Measurements from ENCODE around the gene FIGNL2.
A peak's percentile ranks its signal among the peaks of the same experiment; 100 is the strongest.

The FIGNL2 gene

DNA sequence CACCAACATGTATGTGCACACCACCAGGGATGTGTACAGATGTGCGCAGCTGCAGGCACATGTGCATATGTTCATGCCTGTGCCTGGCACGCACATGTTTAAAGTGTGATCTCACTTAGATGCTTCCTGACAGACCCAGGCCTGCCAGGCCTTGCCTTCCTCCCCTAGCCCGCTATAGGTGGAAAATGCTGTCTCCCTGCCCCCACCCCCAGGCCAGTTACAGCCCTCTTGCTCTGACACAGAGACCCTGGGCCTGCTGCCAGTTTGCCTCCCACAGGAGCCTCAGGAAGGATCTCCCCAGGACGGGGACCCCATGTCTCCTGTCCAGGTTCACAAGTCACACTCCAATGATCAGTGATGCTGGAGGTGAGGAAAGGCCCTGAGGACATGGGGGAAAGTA lies 21.6 kb downstream of the FIGNL2 start:
- no peaks in the 10 kb centered on the region for H3K9me3 ChIP-seq (ENCODE audit: control insufficient read depth in 1 of 2, low read length in 2 of 2)
- no peak overlapping the region for H3K4me3 ChIP-seq (ENCODE audit: low read depth in 1 of 2, low read length in 2 of 2)
- no peaks in the 10 kb centered on the region for H3K36me3 ChIP-seq (ENCODE audit: control insufficient read depth in 1 of 2, insufficient read depth in 2 of 2, low read length in 2 of 2)
- no peak overlapping the region for H3K9ac ChIP-seq (ENCODE audit: low read depth in 1 of 2, low read length in 2 of 2)
- no peaks in the 10 kb centered on the region for H3K27me3 ChIP-seq (ENCODE audit: control insufficient read depth in 1 of 2, insufficient read depth in 2 of 2, low read length in 2 of 2)
- peaks cover 10 to 20% of the 10 kb centered on the region in 2 donors for H3K4me1 ChIP-seq (ENCODE audit: control insufficient read depth in 1 of 2, insufficient read depth in 2 of 2, low read length in 2 of 2)
- H3K27ac ChIP-seq (ENCODE audit: low read depth, low read length) = no peak overlapping the region

DNA sequence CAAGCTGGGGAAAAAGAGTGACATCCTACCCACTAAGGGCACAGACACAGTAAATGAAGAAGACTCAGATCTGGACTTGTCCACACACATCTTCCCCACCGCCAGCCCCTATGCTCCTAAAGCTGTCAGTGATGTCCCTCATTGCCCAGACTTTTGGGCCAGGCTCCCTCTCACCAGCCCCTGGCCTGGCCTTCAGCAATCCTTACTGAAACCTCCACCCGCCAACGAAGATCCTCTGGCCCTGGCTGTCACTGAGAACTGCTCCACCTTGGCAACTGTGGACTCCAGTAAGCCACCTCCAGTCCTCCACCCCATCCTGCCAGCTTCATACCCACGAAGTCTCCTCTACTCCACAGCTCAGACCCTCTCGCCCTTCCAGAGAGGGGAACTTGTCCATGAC lies 23.3 kb downstream of the FIGNL2 start:
- H3K9ac ChIP-seq (ENCODE audit: low read depth in 1 of 2, low read length in 2 of 2) = no peak overlapping the region
- H3K27ac ChIP-seq (ENCODE audit: low read depth, low read length) = no peak overlapping the region
- no peaks in the 10 kb centered on the region for H3K36me3 ChIP-seq (ENCODE audit: control insufficient read depth in 1 of 2, insufficient read depth in 2 of 2, low read length in 2 of 2)
- no peaks in the 10 kb centered on the region for H3K9me3 ChIP-seq (ENCODE audit: control insufficient read depth in 1 of 2, low read length in 2 of 2)
- H3K4me3 ChIP-seq (ENCODE audit: low read depth in 1 of 2, low read length in 2 of 2) = no peak overlapping the region
- peaks cover 10 to 20% of the 10 kb centered on the region in 2 donors for H3K4me1 ChIP-seq (ENCODE audit: control insufficient read depth in 1 of 2, insufficient read depth in 2 of 2, low read length in 2 of 2)
- no peaks in the 10 kb centered on the region for H3K27me3 ChIP-seq (ENCODE audit: control insufficient read depth in 1 of 2, insufficient read depth in 2 of 2, low read length in 2 of 2)

DNA sequence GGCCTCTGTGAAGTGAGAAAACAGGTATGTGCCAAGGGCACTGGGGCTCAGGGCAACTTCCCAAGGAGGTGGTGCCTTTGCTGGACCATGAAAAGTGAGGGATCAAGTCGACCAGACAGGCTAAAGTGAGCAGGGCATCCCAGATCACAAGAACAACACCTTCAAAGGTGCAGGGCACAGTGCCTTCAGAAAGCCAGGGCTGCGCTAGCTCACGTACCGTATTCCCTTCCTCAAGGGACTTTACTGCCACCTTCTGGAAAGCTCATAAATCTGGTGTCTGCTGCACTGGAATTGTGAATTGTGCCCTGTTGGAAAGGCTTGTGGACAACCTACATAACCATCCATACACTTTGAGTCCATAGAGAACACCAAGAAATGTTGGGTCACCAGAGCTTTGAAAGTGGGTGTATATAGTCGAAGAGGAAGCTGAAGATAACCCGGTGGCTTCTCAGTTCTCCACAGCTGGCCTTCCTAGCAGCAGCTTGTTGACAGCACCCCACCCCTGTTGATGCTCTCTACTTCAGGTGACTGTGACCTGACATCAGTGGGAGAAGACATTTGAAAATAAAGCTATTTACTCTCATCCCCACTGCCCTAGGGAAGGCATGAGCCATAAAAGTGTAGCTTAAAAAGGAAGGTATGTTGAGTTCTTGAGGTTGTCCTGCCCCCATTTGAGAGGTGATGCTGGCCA lies 24.5 kb downstream of the FIGNL2 start:
- Histone ChIP-seq H3K9me3 (ENCODE audit: control insufficient read depth in 1 of 2, low read length in 2 of 2) (no peaks in the 10 kb centered on the region), H3K4me1 (ENCODE audit: control insufficient read depth in 1 of 2, insufficient read depth in 2 of 2, low read length in 2 of 2) (peaks cover 10 to 20% of the 10 kb centered on the region in 2 donors), H3K27ac (ENCODE audit: low read depth, low read length) (no peak overlapping the region), H3K36me3 (ENCODE audit: control insufficient read depth in 1 of 2, insufficient read depth in 2 of 2, low read length in 2 of 2) (no peaks in the 10 kb centered on the region), H3K9ac (ENCODE audit: low read depth in 1 of 2, low read length in 2 of 2) (no peak overlapping the region), H3K27me3 (ENCODE audit: control insufficient read depth in 1 of 2, insufficient read depth in 2 of 2, low read length in 2 of 2) (no peaks in the 10 kb centered on the region), H3K4me3 (ENCODE audit: low read depth in 1 of 2, low read length in 2 of 2) (no peak overlapping the region)

DNA sequence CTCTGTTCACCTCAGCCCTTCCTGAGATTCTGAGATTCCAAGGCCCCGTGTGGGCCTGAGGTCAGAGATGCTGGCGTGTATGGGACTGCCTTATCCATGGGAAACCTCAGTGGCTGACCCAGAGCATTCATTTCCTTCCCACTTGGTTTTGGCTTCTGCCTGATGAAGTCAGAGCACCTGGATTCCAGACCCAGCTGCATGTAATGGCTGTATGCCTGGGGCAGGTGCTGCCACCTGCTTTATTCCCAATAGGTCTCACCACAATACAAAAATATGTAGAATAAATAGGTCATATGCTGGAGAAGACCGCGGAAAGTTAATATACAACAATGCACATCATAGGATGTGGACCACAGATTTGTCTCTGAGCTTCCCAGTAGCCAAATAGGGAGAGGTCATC lies 25.6 kb downstream of the FIGNL2 start:
- Histone ChIP-seq H3K27me3 (ENCODE audit: control insufficient read depth in 1 of 2, insufficient read depth in 2 of 2, low read length in 2 of 2) (peaks cover 4 to 5% of the 10 kb centered on the region in 2 donors), H3K4me1 (ENCODE audit: control insufficient read depth in 1 of 2, insufficient read depth in 2 of 2, low read length in 2 of 2) (peaks cover 7 to 13% of the 10 kb centered on the region in 2 donors), H3K36me3 (ENCODE audit: control insufficient read depth in 1 of 2, insufficient read depth in 2 of 2, low read length in 2 of 2) (no peaks in the 10 kb centered on the region), H3K4me3 (ENCODE audit: low read depth in 1 of 2, low read length in 2 of 2) (no peak overlapping the region), H3K9ac (ENCODE audit: low read depth in 1 of 2, low read length in 2 of 2) (no peak overlapping the region), H3K27ac (ENCODE audit: low read depth, low read length) (no peak overlapping the region), H3K9me3 (ENCODE audit: control insufficient read depth in 1 of 2, low read length in 2 of 2) (no peaks in the 10 kb centered on the region)

DNA sequence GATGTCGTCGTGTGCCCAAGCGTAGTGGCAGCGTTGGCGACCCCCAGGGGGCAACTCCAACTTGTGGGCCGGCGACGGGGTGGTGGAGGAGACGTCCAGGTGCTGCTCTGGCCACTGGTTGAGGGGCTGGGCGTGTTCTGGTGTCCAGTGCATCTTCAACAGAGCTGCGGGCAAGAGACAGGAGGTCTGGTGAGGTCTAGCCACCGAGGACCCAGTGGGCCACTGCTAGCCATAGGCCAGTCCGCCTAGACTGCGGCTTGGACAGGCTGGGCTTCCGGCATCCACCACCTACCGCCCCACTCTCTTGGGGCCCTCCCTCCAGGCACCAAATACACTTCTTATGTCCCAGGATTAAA lies 26.3 kb downstream of the FIGNL2 start:
- no peak overlapping the region for H3K9ac ChIP-seq (ENCODE audit: low read depth in 1 of 2, low read length in 2 of 2)
- peaks cover 4 to 5% of the 10 kb centered on the region in 2 donors for H3K27me3 ChIP-seq (ENCODE audit: control insufficient read depth in 1 of 2, insufficient read depth in 2 of 2, low read length in 2 of 2)
- peaks cover 0 to 6% of the 10 kb centered on the region in 2 donors for H3K4me1 ChIP-seq (ENCODE audit: control insufficient read depth in 1 of 2, insufficient read depth in 2 of 2, low read length in 2 of 2)
- no peak overlapping the region for H3K4me3 ChIP-seq (ENCODE audit: low read depth in 1 of 2, low read length in 2 of 2)
- H3K27ac ChIP-seq (ENCODE audit: low read depth, low read length) = no peak overlapping the region
- H3K36me3 ChIP-seq (ENCODE audit: control insufficient read depth in 1 of 2, insufficient read depth in 2 of 2, low read length in 2 of 2) = no peaks in the 10 kb centered on the region
- no peaks in the 10 kb centered on the region for H3K9me3 ChIP-seq (ENCODE audit: control insufficient read depth in 1 of 2, low read length in 2 of 2)

GRCh38 chr12:51821440-51822260 lies 26.9 kb downstream of the FIGNL2 start:
- Histone ChIP-seq H3K9me3 (ENCODE audit: control insufficient read depth in 1 of 2, low read length in 2 of 2) (no peaks in the 10 kb centered on the region), H3K4me1 (ENCODE audit: control insufficient read depth in 1 of 2, insufficient read depth in 2 of 2, low read length in 2 of 2) (peaks cover 0 to under 1% of the 10 kb centered on the region in 2 donors), H3K27me3 (ENCODE audit: control insufficient read depth in 1 of 2, insufficient read depth in 2 of 2, low read length in 2 of 2) (peaks cover 4 to 5% of the 10 kb centered on the region in 2 donors), H3K4me3 (ENCODE audit: low read depth in 1 of 2, low read length in 2 of 2) (peak overlapping the region in 1 of 2 donors; percentile 55), H3K9ac (ENCODE audit: low read depth in 1 of 2, low read length in 2 of 2) (peak overlapping the region in 1 of 2 donors; percentile 38), H3K27ac (ENCODE audit: low read depth, low read length) (no peak overlapping the region), H3K36me3 (ENCODE audit: control insufficient read depth in 1 of 2, insufficient read depth in 2 of 2, low read length in 2 of 2) (no peaks in the 10 kb centered on the region)

DNA sequence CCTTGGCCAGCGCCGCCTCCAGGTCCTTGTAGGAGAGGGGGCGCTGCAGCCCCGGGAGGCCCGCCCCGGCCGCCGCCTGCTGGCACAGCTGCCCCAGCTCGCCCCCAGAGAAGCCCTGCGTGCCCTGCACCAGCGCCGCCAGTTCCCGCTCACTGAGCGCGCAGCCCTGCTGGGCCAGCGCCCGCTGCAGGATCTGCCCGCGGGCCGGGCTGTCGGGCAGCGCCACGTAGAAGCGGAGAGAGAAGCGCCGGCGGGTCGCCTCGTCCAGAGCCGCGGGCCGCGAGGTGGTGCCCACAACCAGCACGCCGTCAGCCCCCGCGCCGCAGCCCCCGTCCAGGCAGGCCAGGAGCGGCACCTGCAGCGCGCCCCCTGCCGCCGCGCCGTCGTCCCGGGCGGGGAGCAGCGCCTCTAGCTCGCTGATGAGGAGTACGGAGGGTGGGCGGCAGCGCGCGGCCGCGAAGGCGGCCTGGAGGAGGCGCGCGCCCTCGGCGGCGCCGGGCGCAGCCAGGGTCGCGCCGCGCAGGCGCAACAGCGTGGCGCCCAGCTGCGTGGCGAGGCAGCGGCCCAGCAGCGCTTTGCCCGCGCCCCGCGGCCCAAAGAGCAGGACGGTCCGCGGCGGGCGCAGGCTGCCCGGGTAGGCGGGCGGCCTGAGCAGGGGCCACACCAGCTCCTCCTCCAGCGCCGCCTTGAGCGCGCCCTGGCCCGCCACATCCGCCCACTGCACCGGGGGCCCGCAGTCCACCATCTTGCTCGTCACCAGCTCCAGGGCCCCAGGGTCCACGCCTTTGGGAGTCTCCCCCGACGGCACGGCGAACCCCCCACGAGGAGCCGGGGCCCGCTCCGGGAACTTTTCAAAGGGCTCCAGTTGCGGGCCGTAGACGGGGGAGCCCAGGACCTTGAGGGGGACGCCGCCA lies 27.7 kb downstream of the FIGNL2 start:
- peaks cover 4 to 5% of the 10 kb centered on the region in 2 donors for H3K27me3 ChIP-seq (ENCODE audit: control insufficient read depth in 1 of 2, insufficient read depth in 2 of 2, low read length in 2 of 2)
- H3K36me3 ChIP-seq (ENCODE audit: control insufficient read depth in 1 of 2, insufficient read depth in 2 of 2, low read length in 2 of 2) = no peaks in the 10 kb centered on the region
- no peaks in the 10 kb centered on the region for H3K4me1 ChIP-seq (ENCODE audit: control insufficient read depth in 1 of 2, insufficient read depth in 2 of 2, low read length in 2 of 2)
- peak overlapping the region in 1 of 2 donors; percentile 38 for H3K9ac ChIP-seq (ENCODE audit: low read depth in 1 of 2, low read length in 2 of 2)
- H3K27ac ChIP-seq (ENCODE audit: low read depth, low read length) = no peak overlapping the region
- H3K9me3 ChIP-seq (ENCODE audit: control insufficient read depth in 1 of 2, low read length in 2 of 2) = no peaks in the 10 kb centered on the region
- peak overlapping the region; percentile 35 to 55 for H3K4me3 ChIP-seq (ENCODE audit: low read depth in 1 of 2, low read length in 2 of 2)

DNA sequence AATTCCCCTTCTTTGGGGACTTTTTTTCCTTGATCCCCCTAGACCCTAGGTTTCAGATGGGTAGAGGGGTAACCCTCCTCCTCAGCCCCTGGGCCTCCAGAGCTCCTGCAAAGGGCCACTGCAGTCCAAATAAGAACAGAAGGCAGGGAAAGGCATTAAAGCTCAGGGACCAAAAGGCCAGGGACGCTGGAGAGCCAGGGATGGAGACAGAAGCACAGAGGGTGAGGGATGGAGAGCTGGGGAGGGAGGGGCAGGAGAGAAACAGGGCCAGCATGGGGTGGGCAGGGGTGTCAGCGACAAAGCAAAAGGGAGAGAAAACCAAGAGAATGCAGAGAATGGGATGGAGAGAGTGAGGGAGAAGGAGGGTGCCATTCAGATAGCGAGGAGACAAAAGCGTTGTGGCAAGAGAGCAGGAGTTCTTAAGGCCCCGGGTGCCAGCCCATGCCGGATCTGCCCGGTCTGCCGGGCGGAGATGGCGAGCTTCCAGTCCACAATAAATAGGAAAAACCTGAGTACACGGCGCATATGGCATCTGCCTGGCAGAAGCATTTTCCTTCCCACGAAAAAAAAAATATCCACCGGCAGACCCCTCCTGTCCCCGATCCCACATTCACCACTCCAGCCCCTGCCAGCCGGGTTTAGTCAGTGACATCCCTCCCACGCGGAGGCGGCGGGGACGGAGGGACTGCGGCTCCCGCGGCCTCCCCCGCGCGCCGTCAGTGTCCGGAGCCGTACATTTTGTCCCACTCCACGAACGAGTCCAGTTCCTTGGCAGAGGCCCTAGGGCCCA lies 28.6 kb downstream of the FIGNL2 start:
- no peaks in the 10 kb centered on the region for H3K36me3 ChIP-seq (ENCODE audit: control insufficient read depth in 1 of 2, insufficient read depth in 2 of 2, low read length in 2 of 2)
- no peak overlapping the region for H3K9ac ChIP-seq (ENCODE audit: low read depth in 1 of 2, low read length in 2 of 2)
- no peaks in the 10 kb centered on the region for H3K9me3 ChIP-seq (ENCODE audit: control insufficient read depth in 1 of 2, low read length in 2 of 2)
- peak overlapping the region in 1 of 2 donors; percentile 53 for H3K4me3 ChIP-seq (ENCODE audit: low read depth in 1 of 2, low read length in 2 of 2)
- H3K4me1 ChIP-seq (ENCODE audit: control insufficient read depth in 1 of 2, insufficient read depth in 2 of 2, low read length in 2 of 2) = peaks cover 3 to 4% of the 10 kb centered on the region in 2 donors
- no peak overlapping the region for H3K27ac ChIP-seq (ENCODE audit: low read depth, low read length)
- H3K27me3 ChIP-seq (ENCODE audit: control insufficient read depth in 1 of 2, insufficient read depth in 2 of 2, low read length in 2 of 2) = peaks cover 4 to 5% of the 10 kb centered on the region in 2 donors

- no peaks in the 10 kb centered on the region for H3K36me3 ChIP-seq (ENCODE audit: control insufficient read depth in 1 of 2, insufficient read depth in 2 of 2, low read length in 2 of 2)
- H3K27me3 ChIP-seq (ENCODE audit: control insufficient read depth in 1 of 2, insufficient read depth in 2 of 2, low read length in 2 of 2) = peaks cover 4 to 5% of the 10 kb centered on the region in 2 donors
- H3K9me3 ChIP-seq (ENCODE audit: control insufficient read depth in 1 of 2, low read length in 2 of 2) = no peaks in the 10 kb centered on the region
- H3K4me1 ChIP-seq (ENCODE audit: control insufficient read depth in 1 of 2, insufficient read depth in 2 of 2, low read length in 2 of 2) = peaks cover 5 to 7% of the 10 kb centered on the region in 2 donors
- no peak overlapping the region for H3K4me3 ChIP-seq (ENCODE audit: low read depth in 1 of 2, low read length in 2 of 2)
- H3K9ac ChIP-seq (ENCODE audit: low read depth in 1 of 2, low read length in 2 of 2) = no peak overlapping the region
- no peak overlapping the region for H3K27ac ChIP-seq (ENCODE audit: low read depth, low read length)
These were observed 29.8 kb downstream of the FIGNL2 start for GRCh38 chr12:51818566-51819300.

Measured in duodenal mucosa (tissue), 2 donors.